Mesodermal cell (in vitro differentiated cells): Measurements from ENCODE around the gene HERC5.

Experiments used
- H3K27ac ChIP-seq: 2 replicates; pipeline ENCODE4 v1.7.0; 2013; ENCODE audit warnings: mild to moderate bottlenecking, low read depth, low read length, moderate library complexity; ENCODE audit not compliant: severe bottlenecking
- H3K36me3 ChIP-seq: 2 replicates; pipeline ENCODE4 v1.7.1; 2013; ENCODE audit warnings: mild to moderate bottlenecking, low read length, moderate library complexity; ENCODE audit not compliant: control insufficient read depth, insufficient read depth
- H3K4me1 ChIP-seq: one replicate; pipeline ENCODE4 v1.7.1; 2013; ENCODE audit warnings: mild to moderate bottlenecking, low read length; ENCODE audit not compliant: insufficient read depth, control insufficient read depth, poor library complexity, severe bottlenecking
- H3K4me3 ChIP-seq: 2 replicates; pipeline ENCODE4 v1.7.0; 2013; ENCODE audit warnings: low read length, control low read depth, mild to moderate bottlenecking; ENCODE audit not compliant: insufficient read depth, poor library complexity, severe bottlenecking; ENCODE audit errors: extremely low read depth
- H3K9me3 ChIP-seq: 2 replicates; pipeline ENCODE4 v1.7.1; 2013; ENCODE audit warnings: mild to moderate bottlenecking, low read length, moderate library complexity; ENCODE audit not compliant: control insufficient read depth
- whole genome bisulfite sequencing, 2 experiments: methylation state at CpG; one replicate each; pipeline ENCODE4 v1.1.5; 2013; ENCODE audit warnings: missing lambda C conversion rate in 2 of 2; ENCODE audit not compliant: insufficient coverage in 2 of 2; 5-methylcytosine and 5-hydroxymethylcytosine counted together

The HERC5 gene

GRCh38 chr4:88477229-88477860 is 20.4 kb downstream of the HERC5 start:
- Histone ChIP-seq H3K36me3 (no peaks in the 10 kb centered on the region), H3K4me1 (no peaks in the 10 kb centered on the region), H3K27ac (no peak overlapping the region), H3K4me3 (no peak overlapping the region), H3K9me3 (no peaks in the 10 kb centered on the region)
- WGBS, 2 experiments, result no CpG with 5 or more reads among the region's 5 CpGs

DNA sequence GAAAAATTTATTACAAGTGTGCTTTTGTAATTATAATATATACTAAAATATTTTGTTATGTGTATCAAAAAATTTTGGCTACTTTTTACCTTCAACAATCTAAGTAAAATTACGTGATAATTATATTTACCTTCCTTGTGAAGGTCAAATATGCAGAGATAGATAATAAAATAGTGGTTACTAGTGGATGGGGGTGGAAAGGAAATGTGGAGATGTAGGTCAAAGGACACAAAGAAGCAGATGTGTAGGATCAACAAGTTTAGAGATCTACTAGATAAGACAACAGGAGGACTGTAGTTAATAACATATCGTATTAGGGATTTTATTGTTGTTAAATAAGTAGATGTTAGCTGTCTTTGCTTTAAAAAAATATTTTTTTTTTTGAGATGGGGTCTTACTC is 21.3 kb downstream of the HERC5 start:
- H3K36me3 ChIP-seq, result no peaks in the 10 kb centered on the region
- no peak overlapping the region for H3K27ac ChIP-seq
- no peak overlapping the region for H3K4me3 ChIP-seq
- H3K9me3 ChIP-seq, result no peaks in the 10 kb centered on the region
- WGBS, 2 experiments, result 86 to 100% methylated on average over 1 of the region's 2 CpGs
- no peaks in the 10 kb centered on the region for H3K4me1 ChIP-seq

- Histone ChIP-seq H3K4me1 (no peaks in the 10 kb centered on the region), H3K36me3 (no peaks in the 10 kb centered on the region), H3K9me3 (no peaks in the 10 kb centered on the region), H3K27ac (no peak overlapping the region), H3K4me3 (no peak overlapping the region)
- no CpG with 5 or more reads among the region's 1 CpG for WGBS, 2 experiments
Measured at GRCh38 chr4:88481537-88481936, 24.6 kb downstream of the HERC5 start.

DNA sequence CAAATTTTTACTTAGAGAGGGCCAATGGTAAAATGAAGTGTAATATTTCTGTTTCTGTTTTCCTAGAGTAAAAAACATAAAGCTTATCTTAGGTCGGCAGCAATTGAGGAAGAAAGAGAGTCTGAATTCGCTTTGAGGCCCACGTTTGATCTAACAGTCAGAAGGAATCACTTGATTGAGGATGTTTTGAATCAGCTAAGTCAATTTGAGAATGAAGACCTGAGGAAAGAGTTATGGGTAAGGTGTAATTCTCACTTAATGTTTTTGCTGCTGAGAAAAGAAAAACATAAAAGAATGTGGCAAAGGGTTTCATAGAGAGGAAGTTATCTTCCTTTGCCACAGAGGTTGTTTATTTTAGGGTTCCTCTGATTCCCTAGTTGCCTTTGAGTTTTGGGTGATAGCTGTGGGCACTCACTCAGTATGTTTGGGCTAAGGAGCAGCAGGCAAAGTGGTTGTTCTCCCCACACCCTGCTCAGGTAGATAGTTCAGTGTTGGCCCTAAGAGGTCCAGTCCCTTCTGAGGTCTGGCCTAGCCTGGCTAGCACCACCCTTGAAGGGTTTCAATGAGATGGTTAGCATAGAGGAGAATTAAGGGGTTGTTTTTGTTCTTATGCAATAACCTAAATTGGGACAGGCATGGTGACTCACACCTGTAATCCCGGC is 32.3 kb downstream of the HERC5 start:
- Histone ChIP-seq H3K4me1 (no peaks in the 10 kb centered on the region), H3K36me3 (no peaks in the 10 kb centered on the region), H3K27ac (no peak overlapping the region), H3K9me3 (no peaks in the 10 kb centered on the region), H3K4me3 (no peak overlapping the region)
- WGBS, 2 experiments, result 84 to 94% methylated on average over 4 of the region's 4 CpGs

GRCh38 chr4:88497859-88498409 is 41.0 kb downstream of the HERC5 start:
- H3K27ac ChIP-seq, result no peak overlapping the region
- no peaks in the 10 kb centered on the region for H3K9me3 ChIP-seq
- H3K36me3 ChIP-seq, result no peaks in the 10 kb centered on the region
- WGBS, 2 experiments, result 90 to 91% methylated on average over 1 to 2 of the region's 2 CpGs
- H3K4me3 ChIP-seq, result no peak overlapping the region
- H3K4me1 ChIP-seq, result no peaks in the 10 kb centered on the region

- Histone ChIP-seq H3K4me3 (no peak overlapping the region), H3K9me3 (no peaks in the 10 kb centered on the region), H3K4me1 (no peaks in the 10 kb centered on the region), H3K27ac (no peak overlapping the region), H3K36me3 (no peaks in the 10 kb centered on the region)
- WGBS, 2 experiments, result no CpG with 5 or more reads among the region's 2 CpGs
Measured at GRCh38 chr4:88503344-88503743, 46.4 kb downstream of the HERC5 start.

DNA sequence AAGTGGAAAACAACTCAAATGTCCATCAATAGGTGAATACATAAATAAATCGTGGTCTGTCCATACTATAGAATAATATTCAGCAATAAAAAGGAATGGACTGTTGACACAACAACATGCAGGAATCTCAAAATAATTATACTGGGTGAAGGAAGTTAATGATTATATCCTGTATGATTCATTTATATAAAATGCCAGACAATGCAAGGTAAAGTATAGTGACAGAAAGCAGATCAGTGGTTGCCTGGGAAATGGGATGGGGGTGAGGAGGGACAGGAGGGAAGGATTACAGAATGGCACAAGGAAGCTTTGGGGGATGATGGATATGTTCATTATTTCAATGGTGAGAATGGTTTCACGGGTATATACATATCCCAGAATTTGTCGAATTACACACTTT is 54.3 kb downstream of the HERC5 start:
- H3K36me3 ChIP-seq, result no peaks in the 10 kb centered on the region
- no peaks in the 10 kb centered on the region for H3K9me3 ChIP-seq
- no CpG with 5 or more reads among the region's 3 CpGs for whole genome bisulfite sequencing, 2 experiments
- no peak overlapping the region for H3K4me3 ChIP-seq
- H3K4me1 ChIP-seq, result no peaks in the 10 kb centered on the region
- no peak overlapping the region for H3K27ac ChIP-seq

GRCh38 chr4:88514557-88515511 is 57.9 kb downstream of the HERC5 start:
- H3K27ac ChIP-seq, result no peak overlapping the region
- no peak overlapping the region for H3K4me3 ChIP-seq
- H3K4me1 ChIP-seq, result no peaks in the 10 kb centered on the region
- 82 to 100% methylated on average over 3 to 4 of the region's 8 CpGs for WGBS, 2 experiments
- no peaks in the 10 kb centered on the region for H3K9me3 ChIP-seq
- no peaks in the 10 kb centered on the region for H3K36me3 ChIP-seq

DNA sequence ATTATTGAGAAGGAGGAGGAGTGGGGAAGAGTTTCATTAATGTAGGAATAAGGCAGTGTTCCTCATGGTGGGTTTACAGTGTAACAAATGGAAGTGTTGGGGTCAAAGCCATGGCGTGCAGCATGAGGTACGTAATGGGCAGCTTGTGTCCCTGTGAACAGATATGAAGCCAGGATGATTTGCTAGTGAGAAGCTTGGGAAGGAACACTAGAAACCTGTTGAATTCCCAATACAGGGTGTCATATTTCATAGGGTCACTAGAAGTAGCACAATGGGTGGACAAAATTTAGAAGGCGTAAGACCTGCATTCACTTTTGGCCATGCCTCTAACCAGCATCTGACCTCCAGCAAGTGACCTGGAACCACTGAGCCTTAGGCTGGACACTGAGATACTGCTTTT is 59.8 kb downstream of the HERC5 start:
- Histone ChIP-seq H3K4me1 (no peaks in the 10 kb centered on the region), H3K27ac (no peak overlapping the region), H3K4me3 (no peak overlapping the region), H3K36me3 (peaks cover 18% of the 10 kb centered on the region), H3K9me3 (no peaks in the 10 kb centered on the region)
- WGBS, 2 experiments, result 97 to 100% methylated on average over 3 of the region's 3 CpGs

DNA sequence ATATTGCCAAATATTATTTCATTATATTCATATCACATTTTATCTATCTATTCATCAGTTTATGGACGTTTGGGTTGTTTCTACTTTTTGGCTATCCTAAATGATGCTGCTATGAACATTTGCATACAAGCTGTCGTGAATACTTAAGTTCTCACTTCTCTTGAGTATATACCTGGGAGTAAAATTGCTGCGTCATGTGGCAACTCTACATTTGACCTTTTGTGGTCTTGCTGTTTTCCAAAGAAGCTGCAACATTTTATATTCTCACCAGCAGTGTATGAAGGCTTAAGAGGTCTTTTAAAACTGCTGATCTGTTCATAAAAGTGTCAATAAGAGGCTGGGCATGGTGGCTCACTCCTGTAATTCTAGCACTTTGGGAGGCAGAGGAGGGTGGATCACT is 60.9 kb downstream of the HERC5 start:
- peaks cover 19% of the 10 kb centered on the region for H3K36me3 ChIP-seq
- no peak overlapping the region for H3K4me3 ChIP-seq
- no peak overlapping the region for H3K27ac ChIP-seq
- 95 to 100% methylated on average over 2 of the region's 3 CpGs for WGBS, 2 experiments
- no peaks in the 10 kb centered on the region for H3K4me1 ChIP-seq
- no peaks in the 10 kb centered on the region for H3K9me3 ChIP-seq
